Lower leg skin (tissue), 4 donors: ENCODE measurements around the gene NANP. TPM values are rescaled to one million over a fixed set of nuclear protein-coding genes. Genes with fewer than 3 reads are reported as not detected.
"Not testable (repeated sequence)": the region's sequence is repeated elsewhere in the genome, so short reads cannot be mapped to it uniquely, and the experiment has no call there.

Source experiments
- DNase-seq, 2 donors: peaks; one replicate each; pipeline ENCODE4 v3.0.0-alpha.2; 2019; ENCODE audit warnings: low spot score in 2 of 2
- H3K4me3 ChIP-seq: fragments of 200-600 bp; sonication (generic); 2 replicates; pipeline ENCODE4 v1.5.1; 2017; ENCODE audit warnings: mild to moderate bottlenecking, low read depth; ENCODE audit not compliant: poor library complexity, severe bottlenecking
- CTCF ChIP-seq, 3 donors: fragments of 450-650 bp; IDR thresholded peaks; one replicate each; pipeline ENCODE4 v1.5.1; 2016; ENCODE audit warnings: antibody characterized with exemption in 3 of 3, mild to moderate bottlenecking in 3 of 3, moderate library complexity in 2 of 3
- POLR2A ChIP-seq, 2 donors: fragments of 450-650 bp; IDR thresholded peaks; one replicate each; pipeline ENCODE4 v1.6.1; 2016 to 2017; ENCODE audit warnings: antibody characterized with exemption in 2 of 2, mild to moderate bottlenecking in 1 of 2, moderate library complexity in 1 of 2
- WGBS, 2 donors: methylation state at CpG; one replicate each; pipeline ENCODE4 v1.1.5; 2018; 5-methylcytosine and 5-hydroxymethylcytosine counted together
- intact Hi-C: fragments of 100-400 bp; cut with DNase I; formaldehyde crosslinking; loops from one replicate; pipeline ENCODE4 v1.15.0; 2023; ENCODE audit warnings: low total_unique reads
- total RNA-seq, 4 donors: library from RNA; depleted of rRNA; stranded (reverse); fragments of >200 nt; gene quantifications; one replicate each; pipeline ENCODE4 v1.1.0, GENCODE V29; 2016

Gene NANP
- total RNA-seq, 4 donors from 2014 or later: 3.2 to 4.3 (median 3.6) TPM

GRCh38 chr20:25622049-25622448 lies 1.8 kb downstream of the NANP start:
- no peak for DNase-seq
- intact Hi-C loops: no loop called here
- WGBS, 2 donors: 83 to 85% methylated on average over 6 of the region's 6 CpGs
- no peak overlapping the region for H3K4me3 ChIP-seq
- TF ChIP-seq POLR2A (IDR thresholded peaks at IDR 0.05): no peak
- TF ChIP-seq CTCF (IDR thresholded peaks at IDR 0.05): no peak

GRCh38 chr20:25619514-25619913 lies 4.3 kb downstream of the NANP start:
- TF ChIP-seq CTCF (IDR thresholded peaks at IDR 0.05) (no peak), POLR2A (IDR thresholded peaks at IDR 0.05) (no peak)
- no peak for DNase-seq
- intact Hi-C loops: no loop called here
- no peak overlapping the region for H3K4me3 ChIP-seq
- WGBS, 2 donors: 83 to 97% methylated on average over 3 of the region's 3 CpGs

- intact Hi-C loops: no loop called here
- DNase-seq: peak in 1 of 2 donors; percentile 32
- 79 to 80% methylated on average over 3 of the region's 3 CpGs for WGBS, 2 donors
- H3K4me3 ChIP-seq: no peak overlapping the region
- TF ChIP-seq POLR2A (IDR thresholded peaks at IDR 0.05) (no peak), CTCF (IDR thresholded peaks at IDR 0.05) (no peak)
Observed at GRCh38 chr20:25608774-25609173, 15.0 kb downstream of the NANP start.

- H3K4me3 ChIP-seq: no peak overlapping the region
- DNase-seq: no peak
- TF ChIP-seq POLR2A (IDR thresholded peaks at IDR 0.05): no peak
- no peak for TF ChIP-seq CTCF (IDR thresholded peaks at IDR 0.05)
- intact Hi-C loops: no loop called here
- 64 to 79% methylated on average over 1 of the region's 1 CpG for WGBS, 2 donors
Observed at GRCh38 chr20:25606094-25606695, 17.6 kb downstream of the NANP start.

- DNase-seq: no peak
- intact Hi-C loops: no loop called here
- TF ChIP-seq CTCF (IDR thresholded peaks at IDR 0.05) (no peak), POLR2A (IDR thresholded peaks at IDR 0.05) (no peak)
- WGBS, 2 donors: 56 to 65% methylated on average over 7 of the region's 7 CpGs
- H3K4me3 ChIP-seq: no peak overlapping the region
Observed at GRCh38 chr20:25605148-25605547, 18.7 kb downstream of the NANP start.

GRCh38 chr20:25604611-25605010 lies 19.2 kb downstream of the NANP start:
- intact Hi-C loops: no loop called here
- H3K4me3 ChIP-seq: no peak overlapping the region
- no peak for TF ChIP-seq CTCF (IDR thresholded peaks at IDR 0.05)
- no peak for TF ChIP-seq POLR2A (IDR thresholded peaks at IDR 0.05)
- no peak for DNase-seq
- WGBS, 2 donors: 90 to 91% methylated on average over 9 of the region's 9 CpGs

GRCh38 chr20:25602914-25603309 lies 20.9 kb downstream of the NANP start:
- DNase-seq, H3K4me3 ChIP-seq, intact Hi-C loops: not testable (repeated sequence)
- 87% methylated on average over 5 of the region's 9 CpGs; no CpG with 5 or more reads in 1 of the 2 donors for WGBS, 2 donors

GRCh38 chr20:25602191-25602913 lies 21.5 kb downstream of the NANP start:
- WGBS, 2 donors: 79 to 93% methylated on average over 12 to 17 of the region's 39 CpGs
- DNase-seq, intact Hi-C loops, H3K4me3 ChIP-seq: not testable (repeated sequence)
